ENCODE measurements around the gene RIMS4.

RIMS4 gene

GRCh38 chr20:44743916-44744655, 66.3 kb downstream of the RIMS4 start:
- DNase-seq (ENCODE audit: low read depth in 1 of 2, low spot score in 1 of 2) = no peak

GRCh38 chr20:44743080-44743701, 67.2 kb downstream of the RIMS4 start:
- no peak for DNase-seq (ENCODE audit: low read depth in 1 of 2, low spot score in 1 of 2)

GRCh38 chr20:44742304-44743079, 67.9 kb downstream of the RIMS4 start:
- no peak for DNase-seq (ENCODE audit: low read depth in 1 of 2, low spot score in 1 of 2)

GRCh38 chr20:44739942-44740341, 70.4 kb downstream of the RIMS4 start:
- no peak for DNase-seq (ENCODE audit: low read depth in 1 of 2, low spot score in 1 of 2)

GRCh38 chr20:44738813-44739477, 71.4 kb downstream of the RIMS4 start:
- DNase-seq (ENCODE audit: low read depth in 1 of 2, low spot score in 1 of 2) = no peak

- no peak for DNase-seq (ENCODE audit: low read depth in 1 of 2, low spot score in 1 of 2)
Measured at GRCh38 chr20:44737116-44737515, 73.2 kb downstream of the RIMS4 start.

GRCh38 chr20:44736170-44737021, 74.0 kb downstream of the RIMS4 start:
- DNase-seq (ENCODE audit: low read depth in 1 of 2, low spot score in 1 of 2) = no peak

- no peak for DNase-seq (ENCODE audit: low read depth in 1 of 2, low spot score in 1 of 2)
Measured at GRCh38 chr20:44735816-44736169, 74.6 kb downstream of the RIMS4 start.

GRCh38 chr20:44734938-44735337, 75.4 kb downstream of the RIMS4 start:
- DNase-seq (ENCODE audit: low read depth in 1 of 2, low spot score in 1 of 2) = no peak

GRCh38 chr20:44733341-44734069, 76.8 kb downstream of the RIMS4 start:
- DNase-seq (ENCODE audit: low read depth in 1 of 2, low spot score in 1 of 2) = peak; percentile 15 to 24

- no peak for DNase-seq (ENCODE audit: low read depth in 1 of 2, low spot score in 1 of 2)
Measured at GRCh38 chr20:44732327-44732726, 78.0 kb downstream of the RIMS4 start.

- no peak for DNase-seq (ENCODE audit: low read depth in 1 of 2, low spot score in 1 of 2)
Measured at GRCh38 chr20:44731657-44732056, 78.7 kb downstream of the RIMS4 start.

- no peak for DNase-seq (ENCODE audit: low read depth in 1 of 2, low spot score in 1 of 2)
Measured at GRCh38 chr20:44730441-44730840, 79.9 kb downstream of the RIMS4 start.

- no peak for DNase-seq (ENCODE audit: low read depth in 1 of 2, low spot score in 1 of 2)
Measured at GRCh38 chr20:44728801-44729443, 81.4 kb downstream of the RIMS4 start.

GRCh38 chr20:44727651-44728050, 82.7 kb downstream of the RIMS4 start:
- no peak for DNase-seq (ENCODE audit: low read depth in 1 of 2, low spot score in 1 of 2)

- no peak for DNase-seq (ENCODE audit: low read depth in 1 of 2, low spot score in 1 of 2)
Measured at GRCh38 chr20:44727039-44727438, 83.3 kb downstream of the RIMS4 start.

GRCh38 chr20:44725837-44726236, 84.5 kb downstream of the RIMS4 start:
- no peak for DNase-seq (ENCODE audit: low read depth in 1 of 2, low spot score in 1 of 2)

- no peak for DNase-seq (ENCODE audit: low read depth in 1 of 2, low spot score in 1 of 2)
Measured at GRCh38 chr20:44724423-44725091, 85.8 kb downstream of the RIMS4 start.

- DNase-seq (ENCODE audit: low read depth in 1 of 2, low spot score in 1 of 2) = no peak
Measured at GRCh38 chr20:44723798-44724362, 86.5 kb downstream of the RIMS4 start.

Data from activated T-helper 1 cell treated with anti-CD3 and anti-CD28 coated beads, Interleukin-2, amount 50 U/mL, for 16 hours (primary cell).